Adrenal gland (tissue), 5 donors: ENCODE data around the gene DTX2.
"Not testable (repeated sequence)": the region's sequence is repeated elsewhere in the genome, so short reads cannot be mapped to it uniquely, and the experiment has no call there.

ENCODE experiments used
- CTCF ChIP-seq, 6 experiments: fragments of 450-650 bp in 4 of 6; fragments of 200-600 bp in 2 of 6; sonication (generic) in 1 of 6; IDR thresholded peaks; 1 replicate in 5 of 6; 2 replicates in 1 of 6; pipeline versions ENCODE4 v1.5.1 to v1.8.0; 2016 to 2021; ENCODE audit warnings: antibody characterized with exemption in 6 of 6, mild to moderate bottlenecking in 2 of 6, moderate library complexity in 1 of 6
- POLR2A ChIP-seq, 2 donors: fragments of 450-650 bp; IDR thresholded peaks; one replicate each; pipeline ENCODE4 v1.6.1; 2017; ENCODE audit warnings: antibody characterized with exemption in 2 of 2, mild to moderate bottlenecking in 2 of 2, moderate library complexity in 1 of 2
- donor health status: DM: no; HTN: no; CAD: no.

DNA sequence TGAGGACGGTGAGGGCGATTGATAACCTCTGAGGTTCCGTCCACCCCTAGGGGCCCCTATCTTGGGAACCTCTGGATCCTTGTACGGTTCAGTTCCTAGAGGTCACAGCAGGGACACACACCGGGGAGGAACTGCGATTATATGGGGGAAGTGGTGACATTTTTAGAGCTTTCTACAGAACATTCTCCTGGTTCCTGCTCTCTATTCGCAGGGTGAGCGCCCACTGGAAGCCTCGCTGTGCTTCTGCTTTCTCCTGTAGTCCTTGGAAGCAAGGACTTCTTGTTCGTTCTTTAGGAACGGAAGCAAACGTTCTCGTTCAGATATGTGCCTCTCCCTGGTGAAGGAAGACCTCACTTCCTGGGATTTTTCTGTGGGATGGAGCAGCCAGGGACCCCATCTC is 26.5 kb downstream of the DTX2 start:
- not testable (repeated sequence) for TF ChIP-seq CTCF, POLR2A (IDR thresholded peaks at IDR 0.05)
